Endothelial cell of hepatic sinusoid (primary cell): ENCODE measurements around the gene CBL.
"Not testable (repeated sequence)": the region's sequence is repeated elsewhere in the genome, so short reads cannot be mapped to it uniquely, and the experiment has no call there.

ENCODE experiments used
- in situ Hi-C: cut with HindIII; loops from 2 replicates; pipeline ENCODE4 v1.10.0; 2017; ENCODE audit warnings: low sequenced_read_pairs

The CBL gene

DNA sequence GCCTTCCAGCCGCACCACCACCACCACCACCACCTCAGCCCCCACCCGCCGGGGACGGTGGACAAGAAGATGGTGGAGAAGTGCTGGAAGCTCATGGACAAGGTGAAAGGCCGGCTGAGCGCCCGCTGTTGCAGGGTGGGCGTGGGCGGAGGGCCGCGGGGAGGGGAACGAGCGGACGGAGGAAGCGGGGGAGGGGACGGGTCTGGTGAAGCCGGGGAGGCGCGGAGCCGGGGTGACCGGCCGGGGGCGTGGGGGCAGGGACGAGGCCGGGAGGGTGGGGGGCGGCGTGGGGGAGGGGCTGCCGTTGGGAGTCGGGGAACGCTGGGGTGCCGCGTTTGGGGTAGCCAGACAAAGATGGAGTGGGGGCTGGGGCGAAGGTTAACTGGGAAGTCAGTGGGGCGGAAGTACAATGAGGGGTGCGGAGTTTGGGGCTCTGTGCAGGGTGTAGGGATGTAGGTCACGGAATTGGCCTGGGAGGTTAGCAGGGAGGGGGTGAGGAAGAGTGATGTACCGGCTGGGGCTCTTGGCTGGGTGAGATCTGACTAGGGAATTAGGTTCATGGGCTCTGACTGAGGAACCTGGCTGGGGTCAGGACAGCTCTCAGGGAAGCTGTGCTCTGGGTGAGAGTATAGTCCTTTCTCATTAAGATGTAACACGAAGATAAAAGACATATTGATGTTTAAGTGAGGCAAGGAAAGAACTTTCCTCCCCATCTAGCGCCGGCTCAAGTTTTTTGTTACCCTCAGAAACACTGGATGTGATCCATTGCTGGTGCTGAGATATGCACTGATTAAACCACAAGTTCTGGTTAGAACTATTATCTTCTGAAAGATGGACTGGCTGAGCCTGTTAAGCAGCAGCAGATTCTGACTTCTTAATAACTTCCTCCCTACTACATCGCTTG, 624 bp downstream of the CBL start:
- in situ Hi-C loops, result no loop called here

DNA sequence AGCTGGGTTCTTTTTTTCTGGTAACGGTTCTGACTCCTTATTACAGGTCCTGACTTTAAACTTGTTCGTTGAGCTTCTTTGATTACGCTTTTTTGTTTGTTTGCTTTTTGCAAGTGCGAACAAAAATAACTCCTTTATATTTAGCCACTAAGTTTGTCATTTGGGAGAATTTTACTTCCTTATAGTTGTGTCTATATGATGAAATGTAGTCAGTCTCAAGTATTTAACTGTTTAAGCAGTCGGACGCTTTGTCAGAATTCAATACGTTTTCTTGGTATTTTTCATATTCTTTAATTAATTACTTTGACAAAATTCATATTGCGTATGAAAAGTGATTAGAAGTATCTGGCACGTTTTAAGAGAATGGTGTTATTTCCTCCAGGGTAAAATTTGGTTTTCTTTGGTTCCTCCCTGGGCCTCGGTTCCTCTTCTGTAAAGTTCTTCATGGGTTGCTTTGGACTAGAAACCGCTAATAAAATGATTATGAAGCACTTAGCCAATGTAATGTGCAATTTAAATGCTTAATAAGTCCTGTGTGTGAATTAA, 1.3 kb downstream of the CBL start:
- in situ Hi-C loops, result no loop called here

DNA sequence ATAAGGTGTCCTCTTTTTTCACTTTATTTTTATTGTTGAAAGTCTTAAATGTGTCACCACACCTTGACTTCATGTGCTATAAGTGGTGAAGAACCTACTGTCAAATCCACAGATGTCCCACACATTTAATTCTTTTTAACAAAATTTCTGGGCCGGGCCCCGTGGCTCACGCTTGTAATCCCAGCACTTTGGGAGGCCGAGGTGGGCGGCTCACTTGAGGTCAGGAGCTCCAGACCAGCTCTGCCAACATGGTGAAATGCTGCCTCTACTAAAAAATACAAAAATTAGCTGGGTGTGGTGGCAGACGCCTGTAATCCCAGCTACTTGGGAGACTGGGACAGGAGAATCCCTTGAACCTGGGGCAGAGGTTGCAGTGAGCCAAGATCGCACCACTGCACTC, 3.0 kb downstream of the CBL start:
- in situ Hi-C loops, result no loop called here

DNA sequence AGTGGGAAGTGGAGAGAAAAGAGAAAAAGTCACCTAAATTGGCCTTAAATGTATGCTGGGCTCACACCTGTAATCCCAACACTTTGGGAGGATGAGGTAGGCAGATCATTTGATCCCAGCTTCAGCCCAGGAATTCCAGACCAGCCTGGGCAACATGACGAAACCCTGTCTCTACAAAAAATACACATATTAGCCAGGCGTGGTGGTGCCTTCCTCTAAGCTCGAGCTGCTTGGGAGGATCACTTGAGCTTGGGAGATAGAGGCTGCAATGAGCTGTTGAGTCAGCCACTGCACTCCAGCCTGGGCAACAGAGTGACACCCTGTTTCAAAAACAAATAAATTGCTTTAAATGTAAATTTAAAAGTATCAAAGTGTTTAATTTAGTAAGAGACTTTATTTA, 3.9 kb downstream of the CBL start:
- in situ Hi-C loops, result no loop called here

DNA sequence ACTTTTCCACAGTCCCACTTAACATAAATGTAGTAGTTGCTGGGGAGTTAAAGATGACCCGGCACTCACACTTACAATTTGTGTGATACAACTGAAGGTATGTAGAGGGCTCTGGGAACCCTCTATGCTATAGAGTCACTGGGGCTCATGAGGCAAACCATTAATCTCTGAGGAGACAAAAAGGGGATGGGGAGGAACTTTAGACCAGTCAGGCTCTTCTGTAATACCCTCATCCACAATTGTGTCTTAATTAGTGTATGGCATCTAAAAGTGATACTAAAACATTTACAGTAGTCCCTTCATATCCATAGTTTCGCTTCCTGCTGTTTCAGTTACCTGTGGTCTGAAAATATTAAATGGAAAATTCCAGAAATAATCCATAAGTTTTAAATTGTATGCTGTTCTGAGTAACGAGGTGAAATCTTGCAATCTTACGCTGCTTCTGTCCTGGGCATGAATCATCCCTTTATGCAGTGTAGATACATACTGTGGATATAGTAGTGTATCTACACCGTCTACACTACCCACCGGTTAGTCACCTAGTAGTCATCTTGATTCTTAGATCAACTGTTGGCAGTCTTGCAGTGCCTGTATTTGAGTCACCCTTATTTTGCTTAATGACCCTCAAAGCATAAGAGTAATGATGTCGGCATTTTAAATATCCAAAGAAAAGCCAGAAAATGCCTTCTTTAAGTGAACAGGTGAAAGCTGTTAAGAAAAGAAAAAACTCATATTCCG, 12.2 kb downstream of the CBL start:
- in situ Hi-C loops, result no loop called here

DNA sequence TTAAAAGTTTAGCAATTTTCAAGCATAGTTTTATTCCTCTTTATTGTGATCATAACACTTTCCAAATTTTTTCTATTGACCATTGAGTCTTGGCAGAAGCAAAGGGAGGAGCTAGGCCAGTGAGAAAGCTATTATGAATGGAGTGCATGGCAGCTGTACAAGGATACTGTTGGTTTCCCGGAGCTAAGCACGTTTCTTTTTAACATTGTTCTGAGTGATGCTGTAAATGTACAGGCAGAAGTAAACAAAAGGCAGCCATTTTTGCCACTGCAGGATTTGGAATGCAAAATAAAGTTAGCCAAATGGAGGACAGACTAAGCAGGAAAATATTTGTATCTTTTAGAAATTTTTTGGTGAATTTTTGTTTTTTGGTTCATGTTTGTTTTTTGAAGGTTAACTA, 16.2 kb downstream of the CBL start:
- in situ Hi-C loops, result no loop called here

DNA sequence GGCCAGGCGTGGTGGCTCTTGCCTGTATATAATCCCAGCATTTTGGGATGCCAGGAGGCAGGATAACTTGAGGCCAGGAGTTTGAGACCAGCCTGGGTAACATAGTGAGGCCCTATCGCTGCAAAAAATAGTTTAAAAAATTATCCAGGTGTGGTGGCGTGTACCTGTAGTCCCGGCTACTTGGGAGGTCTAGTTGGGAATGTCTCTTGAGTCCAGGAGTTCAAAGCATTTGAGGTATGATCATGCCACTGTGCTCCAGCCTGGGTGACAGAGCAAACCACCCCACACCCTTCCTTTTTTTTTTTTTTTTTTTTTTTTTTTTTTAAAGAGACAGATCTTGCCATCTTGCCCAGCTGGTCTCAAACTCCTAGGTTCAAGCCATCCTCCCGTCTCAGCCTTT, 16.8 kb downstream of the CBL start:
- in situ Hi-C loops, result no loop called here

DNA sequence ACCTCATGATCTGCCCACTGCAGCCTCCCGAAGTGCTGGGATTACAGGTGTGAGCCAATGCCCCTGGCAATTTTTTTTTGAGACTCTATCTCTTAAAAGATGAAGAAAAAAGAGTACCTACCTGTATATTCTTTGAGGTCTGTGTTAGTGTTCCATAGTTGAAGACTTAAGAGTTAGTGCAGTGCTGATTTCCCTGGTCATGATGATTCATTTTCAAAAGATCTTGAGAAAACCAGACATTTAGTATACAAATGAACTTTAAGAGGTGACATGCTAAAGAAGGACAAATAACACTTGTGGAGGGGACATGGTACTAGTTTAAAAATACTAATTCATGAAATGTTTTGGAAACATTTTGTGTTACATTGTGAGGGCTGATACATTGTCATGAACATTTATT, 17.7 kb downstream of the CBL start:
- in situ Hi-C loops, result no loop called here

DNA sequence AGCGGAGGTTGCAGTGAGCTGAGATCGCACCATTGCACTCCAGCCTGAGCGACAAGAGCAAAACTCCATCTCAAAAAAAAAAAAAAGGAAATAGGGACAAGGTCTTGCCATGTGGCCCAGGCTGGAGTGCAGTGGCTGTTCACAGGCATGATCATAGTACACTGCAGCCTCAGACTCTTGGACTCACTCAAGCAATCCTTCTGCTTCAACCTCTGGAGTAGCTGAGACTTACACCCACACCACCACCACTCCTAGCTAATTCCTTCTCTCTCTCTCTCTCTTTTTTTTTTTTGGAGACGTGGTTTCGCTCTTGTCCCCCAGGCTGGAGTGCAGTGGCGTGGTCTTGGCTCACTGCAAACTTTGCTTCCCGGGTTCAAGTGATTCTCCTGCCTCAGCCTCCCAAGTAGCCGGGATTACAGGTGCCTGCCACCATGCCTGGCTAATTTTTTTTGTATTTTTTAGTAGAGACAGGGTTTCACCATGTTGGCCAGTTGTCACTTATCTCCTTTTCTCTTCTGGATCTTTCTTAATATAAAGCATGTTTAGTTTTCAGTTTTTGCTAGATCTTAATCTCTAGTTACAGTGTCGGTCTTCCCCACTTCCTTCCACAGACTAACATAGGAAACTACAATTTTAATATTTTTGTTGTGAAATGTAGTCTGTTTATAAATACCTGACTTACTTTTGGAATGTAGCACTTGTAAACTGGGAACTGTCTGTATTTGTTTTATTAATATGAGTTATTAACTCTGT, 22.6 kb downstream of the CBL start:
- in situ Hi-C loops, result not testable (repeated sequence)

DNA sequence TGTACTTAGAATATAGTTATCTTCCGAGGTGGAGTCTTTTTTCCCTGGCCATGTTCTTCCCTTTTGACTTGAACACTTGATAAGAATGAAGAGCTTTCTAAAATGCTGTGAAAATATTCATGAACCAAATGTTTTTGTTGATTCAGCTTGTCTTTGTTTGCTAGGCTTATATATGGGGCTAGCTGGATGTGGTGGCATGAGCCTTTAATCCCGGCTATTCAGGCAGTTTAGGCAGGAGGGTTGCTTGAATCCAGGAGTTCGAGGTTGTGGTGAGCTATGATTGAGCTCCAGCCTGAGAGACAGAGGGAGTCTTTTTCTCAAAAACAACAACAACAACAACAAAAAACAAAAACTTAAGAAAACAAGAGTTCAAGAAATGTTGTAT, 23.1 kb downstream of the CBL start:
- in situ Hi-C loops, result no loop called here

DNA sequence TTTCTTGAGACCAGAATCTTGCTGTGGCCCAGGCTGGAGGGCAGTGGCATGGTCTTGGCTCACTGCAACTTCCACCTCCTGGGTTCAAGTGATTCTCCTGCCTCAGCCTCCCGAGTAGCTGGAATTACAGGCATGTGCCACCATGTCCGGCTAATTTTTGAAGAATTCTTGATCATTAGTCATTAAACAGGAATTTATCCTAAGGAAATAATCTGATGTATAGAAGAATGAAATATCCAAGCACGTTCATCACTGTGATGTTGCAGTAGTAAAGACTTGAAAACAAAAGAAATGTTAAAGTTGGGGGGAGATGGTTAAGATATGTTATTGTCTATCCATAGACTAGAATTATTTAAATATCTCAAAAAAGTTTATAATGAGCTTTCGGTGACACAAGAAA, 23.6 kb downstream of the CBL start:
- in situ Hi-C loops, result no loop called here

DNA sequence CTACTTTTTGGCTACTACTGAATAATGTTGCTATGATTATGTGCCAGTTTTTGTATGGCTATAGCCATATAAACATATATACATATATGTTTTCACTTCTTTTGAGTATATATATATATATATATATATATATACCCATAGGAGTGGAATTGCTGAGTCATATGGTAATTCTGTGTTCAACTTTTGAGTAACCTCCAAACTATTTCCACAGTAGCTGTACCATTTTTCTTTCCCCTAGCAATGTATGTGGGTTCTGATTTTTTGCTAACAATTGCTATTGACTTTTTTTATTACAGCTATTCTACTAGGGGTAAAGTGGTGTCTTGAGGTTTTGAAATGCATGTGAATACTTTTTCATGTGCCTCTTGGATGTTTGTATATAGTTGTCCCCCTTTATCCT, 30.4 kb downstream of the CBL start:
- in situ Hi-C loops, result no loop called here

DNA sequence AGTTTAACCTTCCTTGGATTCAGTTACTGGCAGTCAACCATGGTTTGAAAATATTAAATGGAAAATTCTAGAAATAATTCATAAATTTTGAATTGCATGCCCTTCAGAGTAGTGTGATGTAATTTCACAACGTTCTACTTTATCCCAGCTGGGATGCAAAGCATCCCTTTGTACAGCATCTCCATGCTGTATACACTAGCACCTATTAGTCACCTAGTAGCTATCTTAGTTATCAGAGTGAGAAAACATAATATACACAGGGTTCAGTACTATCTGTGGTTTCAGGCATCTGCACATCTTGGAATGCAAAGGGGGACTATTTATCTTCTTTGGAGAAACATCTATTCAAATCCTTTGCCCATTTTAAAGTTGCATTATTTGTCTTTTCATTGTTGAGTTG, 30.8 kb downstream of the CBL start:
- in situ Hi-C loops, result no loop called here

DNA sequence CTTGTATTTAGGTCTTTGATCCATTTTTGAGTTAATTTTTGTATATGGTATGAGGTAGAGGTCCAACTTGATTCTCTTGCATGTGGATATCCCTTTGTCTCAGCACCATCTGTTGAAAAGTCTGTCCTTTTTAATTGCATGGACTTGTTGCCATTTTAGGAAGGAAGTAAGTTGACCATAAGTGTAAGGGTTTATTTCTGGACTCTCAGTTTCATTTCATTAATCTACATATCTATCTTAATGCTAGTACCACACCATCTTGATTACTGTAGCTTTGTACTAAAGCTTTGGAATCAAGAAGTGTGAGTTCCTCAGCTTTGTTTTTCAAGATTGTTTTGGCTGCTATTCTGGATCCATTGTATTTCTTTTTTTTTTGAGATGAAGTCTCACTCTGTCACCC, 31.4 kb downstream of the CBL start:
- in situ Hi-C loops, result no loop called here

DNA sequence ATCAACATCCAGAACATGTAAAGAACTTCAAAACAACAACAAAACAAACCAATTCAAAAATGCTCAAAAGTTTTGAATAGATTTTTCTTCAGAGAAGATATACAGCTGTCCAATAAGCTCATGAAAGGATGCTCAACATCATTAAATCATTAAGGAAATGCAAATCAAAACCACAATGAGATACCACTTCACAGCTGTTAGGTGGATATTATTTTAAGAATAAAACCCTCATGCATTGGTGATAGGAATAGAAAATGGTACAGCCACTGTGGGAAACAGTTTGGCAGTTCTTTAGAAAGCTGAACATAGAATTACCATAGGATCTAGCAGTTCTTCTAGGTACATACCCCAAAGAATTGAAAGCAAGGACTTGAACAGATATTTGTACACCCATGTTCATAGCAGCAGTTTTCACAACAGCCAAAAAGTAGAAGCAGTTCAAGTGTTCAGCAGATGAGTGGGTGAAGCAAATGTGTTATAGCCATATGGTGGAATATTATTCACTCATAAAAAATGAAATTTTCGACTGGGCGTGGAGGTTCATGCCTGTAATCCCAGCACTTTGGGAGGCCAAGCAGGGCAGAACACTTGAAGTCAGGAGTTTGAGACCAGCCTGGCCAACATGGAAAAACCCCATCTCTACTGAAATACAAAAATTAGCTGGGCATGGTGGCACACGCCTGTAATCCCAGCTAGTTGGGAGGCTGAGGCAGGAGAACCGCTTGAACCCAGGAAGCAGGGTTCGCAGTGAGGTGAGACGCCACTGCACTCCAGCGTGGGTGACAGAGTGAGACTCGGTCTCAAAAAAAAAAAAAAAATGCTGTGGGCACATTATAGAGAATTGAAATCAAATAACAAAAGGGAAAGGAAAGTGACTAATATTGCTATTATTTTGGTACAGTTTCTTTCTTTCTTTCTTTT, 42.9 kb downstream of the CBL start:
- in situ Hi-C loops, result loop anchor here (10.0 kb wide), 1 partner anchor 114 kb away; no protein-coding TSS in a partner anchor

DNA sequence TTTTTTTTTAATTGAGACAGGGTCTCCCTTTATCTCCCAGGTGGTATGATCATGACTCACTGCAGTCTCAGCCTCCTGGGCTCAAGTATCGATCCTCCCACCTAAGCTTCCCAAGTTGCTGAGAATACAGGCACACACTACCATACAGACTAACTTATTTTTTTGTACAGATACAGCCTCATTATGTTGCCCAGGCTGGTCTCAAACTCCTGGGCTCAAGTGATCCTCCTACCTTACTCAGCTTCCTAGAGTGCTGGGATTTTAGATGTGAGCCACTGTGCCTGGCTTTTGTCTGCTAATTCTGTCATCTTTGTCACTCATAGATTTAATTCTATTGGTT, 43.5 kb downstream of the CBL start:
- in situ Hi-C loops, result loop anchor here (10.0 kb wide), 1 partner anchor 115 kb away; no protein-coding TSS in a partner anchor

DNA sequence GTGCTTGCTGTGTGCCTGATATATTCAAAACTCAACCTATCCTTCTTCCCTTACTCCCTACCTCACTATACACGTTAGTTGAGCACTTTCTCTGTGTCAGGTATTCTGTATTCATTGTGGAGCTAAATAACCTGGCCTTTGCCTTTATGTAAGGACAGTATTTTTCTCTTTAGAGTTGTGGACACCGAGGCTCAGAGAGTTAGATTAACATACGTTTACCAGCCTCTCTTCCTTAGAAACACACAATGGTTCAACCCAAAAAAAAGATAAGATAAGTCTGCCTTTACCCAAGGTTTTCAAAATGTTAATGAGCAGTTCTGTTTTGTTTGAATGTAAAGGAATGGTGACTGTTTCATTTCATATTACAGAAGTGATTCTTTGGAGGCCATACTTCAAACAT, 45.0 kb downstream of the CBL start:
- in situ Hi-C loops, result no loop called here

DNA sequence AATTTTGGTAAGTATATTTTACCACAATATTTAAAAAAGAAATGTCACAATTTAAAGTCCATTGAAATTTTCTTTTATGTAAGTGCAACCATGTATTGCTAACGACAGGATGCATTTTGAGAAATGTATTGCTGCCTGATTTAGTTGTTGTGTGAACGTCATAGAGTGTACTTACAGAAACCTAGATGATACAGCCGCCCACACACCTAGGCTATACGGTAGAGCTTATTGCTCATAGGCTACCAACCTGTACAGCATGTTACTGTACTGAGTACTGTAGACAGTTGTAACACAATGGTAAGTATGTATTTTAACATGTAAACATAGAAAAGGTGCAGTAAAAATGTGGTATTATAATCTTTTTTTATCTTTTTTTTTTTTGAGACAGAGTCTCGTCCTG, 48.1 kb downstream of the CBL start:
- in situ Hi-C loops, result no loop called here

DNA sequence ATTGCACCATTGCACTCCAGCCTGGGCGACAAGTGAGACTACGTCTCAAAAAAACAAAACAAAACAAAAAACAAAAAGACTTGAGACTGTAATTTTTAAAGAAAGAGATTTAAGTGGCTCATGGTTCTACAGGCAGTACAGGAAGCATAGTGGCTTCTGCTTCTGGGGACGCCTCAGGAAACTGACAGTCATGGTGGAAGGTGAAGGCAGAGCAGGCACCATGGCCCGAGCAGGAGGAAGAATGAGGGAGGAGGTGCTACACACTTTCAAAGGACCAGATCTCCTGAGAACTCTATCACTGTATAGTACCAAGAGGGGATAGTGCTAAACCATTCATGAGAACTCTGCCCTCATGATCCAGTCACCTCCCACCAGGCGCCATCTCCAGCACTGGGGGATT, 52.0 kb downstream of the CBL start:
- in situ Hi-C loops, result no loop called here

DNA sequence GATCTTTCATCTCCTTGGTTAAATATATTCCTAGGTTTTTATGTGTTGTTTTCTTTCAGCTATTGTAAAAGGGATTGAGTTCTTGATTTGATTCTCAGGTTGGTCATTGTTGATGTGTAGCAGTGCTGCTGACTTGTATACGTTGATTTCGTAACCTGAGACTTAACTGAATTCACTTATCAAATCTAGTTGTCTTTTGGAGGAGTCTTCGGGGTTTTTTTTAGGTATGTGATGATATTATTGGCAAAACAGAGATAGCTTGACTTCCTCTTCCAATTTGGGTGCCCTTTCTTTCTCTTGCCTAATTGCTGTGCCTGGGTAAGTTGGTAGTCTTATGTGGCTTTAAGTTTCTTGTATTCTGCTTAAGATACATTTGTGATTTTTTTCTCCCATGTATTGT, 52.8 kb downstream of the CBL start:
- in situ Hi-C loops, result no loop called here
